Esophagus (tissue), 2 donors: Measurements from ENCODE around the gene DBI. TPM values are rescaled to one million over a fixed set of nuclear protein-coding genes. Genes with fewer than 3 reads are reported as not detected.

Experiments used
- H3K27ac ChIP-seq, 2 donors: one replicate each; pipeline ENCODE4 v1.5.1; 2013; ENCODE audit warnings: low read depth in 2 of 2, mild to moderate bottlenecking in 2 of 2, inconsistent platforms in 1 of 2, low read length in 1 of 2, moderate library complexity in 1 of 2
- H3K27me3 ChIP-seq, 2 donors: one replicate each; pipeline ENCODE4 v1.6.1; 2013; ENCODE audit warnings: low read length in 2 of 2, control low read depth in 1 of 2, mild to moderate bottlenecking in 1 of 2; ENCODE audit not compliant: insufficient read depth in 2 of 2, control insufficient read depth in 1 of 2
- H3K36me3 ChIP-seq, 2 donors: one replicate each; pipeline ENCODE4 v1.6.1; 2013; ENCODE audit warnings: low read length in 1 of 2; ENCODE audit not compliant: control insufficient read depth in 2 of 2, insufficient read depth in 2 of 2
- H3K4me1 ChIP-seq, 2 donors: one replicate each; pipeline ENCODE4 v1.6.1; 2013; ENCODE audit warnings: low read length in 1 of 2; ENCODE audit not compliant: control insufficient read depth in 2 of 2, insufficient read depth in 2 of 2
- H3K4me3 ChIP-seq, 2 donors: one replicate each; pipeline ENCODE4 v1.5.1; 2013; ENCODE audit warnings: low read length in 2 of 2, mild to moderate bottlenecking in 2 of 2, low read depth in 1 of 2, moderate library complexity in 1 of 2
- H3K9me3 ChIP-seq, 2 donors: one replicate each; pipeline ENCODE4 v1.6.1; 2013; ENCODE audit warnings: mild to moderate bottlenecking in 2 of 2, low read depth in 1 of 2, low read length in 1 of 2, moderate library complexity in 1 of 2; ENCODE audit not compliant: control insufficient read depth in 2 of 2, insufficient read depth in 1 of 2
- WGBS, 2 donors: extraction: QIAGEN DNeasy Blood & Tissue Kit; methylation state at CpG; one replicate each; pipeline ENCODE4 v1.1.7; 2013; 5-methylcytosine and 5-hydroxymethylcytosine counted together
- polyA plus RNA-seq, 2 donors: library from polyadenylated mRNA; stranded (reverse); fragments of 200-250 nt; gene quantifications; one replicate each; pipeline ENCODE4 v1.2.3, GENCODE V29; 2013
- donor health status: healthy with polysubstance abuse.
- donor health status: Bipolar disorder and iron deficiency.

DBI gene
- polyA plus RNA-seq, 2 donors = 823 to 1,063 TPM

DNA sequence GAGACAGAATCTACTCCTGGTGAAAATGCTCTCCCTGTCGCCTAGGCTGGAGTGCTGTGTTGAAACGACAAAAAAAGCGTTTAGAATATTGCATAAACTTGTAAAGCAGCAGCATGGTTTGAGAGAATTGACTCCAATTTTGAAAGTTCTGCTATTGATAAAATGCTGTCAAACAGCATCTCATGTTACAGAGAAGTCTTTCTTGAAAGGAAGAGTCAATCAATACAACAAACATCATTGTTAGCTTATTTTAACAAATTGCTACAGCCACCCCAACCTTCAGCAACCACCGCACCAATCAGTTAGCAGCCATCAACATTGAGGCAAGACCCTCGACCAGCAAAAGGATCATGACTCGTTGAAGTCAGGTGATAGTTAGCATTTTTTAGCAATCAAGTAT, 7.0 kb upstream of the DBI start:
- 86 to 88% methylated on average over 6 of the region's 6 CpGs for WGBS, 2 donors
- H3K4me1 ChIP-seq = no peaks in the 10 kb centered on the region
- H3K9me3 ChIP-seq = no peaks in the 10 kb centered on the region
- H3K4me3 ChIP-seq = no peak overlapping the region
- H3K27me3 ChIP-seq = no peaks in the 10 kb centered on the region
- no peaks in the 10 kb centered on the region for H3K36me3 ChIP-seq
- H3K27ac ChIP-seq = no peak overlapping the region

DNA sequence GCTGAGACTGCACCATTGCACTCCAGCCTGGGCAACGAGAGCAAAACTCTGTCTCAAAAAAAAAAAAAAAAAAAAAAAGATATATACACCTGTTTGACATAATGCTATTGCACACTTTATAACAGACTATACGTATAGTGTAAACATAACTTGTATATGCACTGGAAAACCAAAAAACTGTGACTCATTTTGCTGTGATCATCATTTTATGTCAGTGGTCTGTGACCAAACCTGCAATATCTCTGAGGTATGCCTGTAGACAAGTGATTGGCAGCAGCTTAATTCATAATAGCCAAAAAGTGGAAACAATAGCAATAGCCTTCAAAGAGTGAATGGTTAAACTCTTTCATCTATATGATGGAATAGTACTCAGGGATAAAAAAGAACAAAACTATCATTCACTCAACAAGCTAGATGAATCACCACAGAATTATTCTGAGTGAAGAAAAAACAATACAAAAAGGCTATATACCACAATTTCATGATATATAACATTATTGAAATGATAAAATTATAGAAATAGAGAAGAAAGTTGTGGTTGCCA, 6.3 kb upstream of the DBI start:
- no peaks in the 10 kb centered on the region for H3K27me3 ChIP-seq
- no peaks in the 10 kb centered on the region for H3K4me1 ChIP-seq
- H3K36me3 ChIP-seq = no peaks in the 10 kb centered on the region
- no peak overlapping the region for H3K4me3 ChIP-seq
- H3K27ac ChIP-seq = no peak overlapping the region
- H3K9me3 ChIP-seq = no peaks in the 10 kb centered on the region
- 92 to 100% methylated on average over 2 of the region's 2 CpGs for WGBS, 2 donors

DNA sequence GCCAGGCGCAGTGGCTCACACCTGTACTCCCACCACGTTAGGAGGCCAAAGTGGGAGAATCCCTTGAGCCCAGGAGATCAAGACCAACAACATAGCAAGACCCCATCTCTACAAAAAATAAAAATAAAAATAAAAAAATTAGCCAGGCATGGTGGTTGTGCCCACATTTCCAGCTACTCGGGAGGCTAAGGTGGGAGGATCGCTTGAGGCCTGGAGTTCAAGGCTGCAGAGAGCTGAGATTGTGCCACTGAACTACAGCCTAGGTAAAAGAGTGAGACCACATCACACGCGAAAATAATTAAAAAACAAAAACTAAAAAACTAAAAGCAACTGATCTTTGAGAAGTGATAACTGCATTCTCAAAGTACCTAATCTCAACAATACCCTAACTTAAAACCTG, 2.0 kb upstream of the DBI start:
- Histone ChIP-seq H3K36me3 (peaks cover 0 to 10% of the 10 kb centered on the region in 2 donors), H3K27ac (no peak overlapping the region), H3K4me1 (peaks cover 6 to 9% of the 10 kb centered on the region in 2 donors), H3K27me3 (no peaks in the 10 kb centered on the region), H3K9me3 (no peaks in the 10 kb centered on the region), H3K4me3 (no peak overlapping the region)
- WGBS, 2 donors = 91 to 93% methylated on average over 6 of the region's 6 CpGs

DNA sequence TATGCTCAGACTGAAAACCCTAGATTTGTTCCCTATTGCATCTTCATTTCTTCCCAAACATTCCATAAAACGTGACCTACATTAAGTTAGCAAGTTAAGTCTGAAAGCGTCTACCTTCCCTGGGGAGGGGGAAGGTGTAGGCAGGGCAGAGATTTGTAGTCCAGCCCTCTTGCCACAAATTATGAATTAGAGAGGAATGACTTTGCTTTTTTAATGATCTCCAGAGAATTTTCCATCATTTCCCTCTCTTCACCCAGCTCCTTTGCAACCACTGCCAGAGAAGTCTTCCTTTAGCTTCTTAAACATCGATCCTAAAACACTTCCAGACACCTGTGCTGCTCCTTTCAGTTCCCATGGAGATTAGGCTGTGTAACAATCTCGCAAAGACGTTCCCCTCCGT, 1.3 kb upstream of the DBI start:
- H3K4me3 ChIP-seq = peak overlapping the region; percentile 8 to 70
- H3K4me1 ChIP-seq = peaks cover 6 to 9% of the 10 kb centered on the region in 2 donors
- peaks cover 0 to 11% of the 10 kb centered on the region in 2 donors for H3K36me3 ChIP-seq
- H3K27ac ChIP-seq = peak overlapping the region in 1 of 2 donors; percentile 42
- WGBS, 2 donors = 45 to 47% methylated on average over 6 of the region's 6 CpGs
- no peaks in the 10 kb centered on the region for H3K27me3 ChIP-seq
- no peaks in the 10 kb centered on the region for H3K9me3 ChIP-seq

DNA sequence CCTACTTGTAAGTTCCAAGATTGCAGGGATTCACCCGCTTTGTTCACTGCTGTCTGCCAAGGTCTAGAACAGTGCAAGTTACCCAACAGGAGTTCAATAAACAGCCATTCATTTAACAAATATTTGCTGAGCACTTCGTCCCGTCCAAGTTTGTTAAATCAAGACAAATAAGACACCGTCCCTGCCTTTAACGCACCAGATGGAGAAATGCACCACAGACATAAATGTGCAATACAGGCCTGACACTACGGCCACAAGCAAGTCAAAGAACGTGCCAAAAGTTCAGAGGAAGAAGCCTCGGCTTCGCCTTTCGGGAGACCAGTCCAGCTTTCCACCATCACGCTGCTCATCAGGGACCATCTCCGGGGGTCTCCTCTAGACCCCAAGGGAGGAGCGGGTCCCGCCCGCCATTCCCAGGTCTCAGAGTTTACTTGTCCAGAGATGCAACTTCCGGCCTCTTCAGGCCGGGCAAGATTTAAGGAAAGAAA, 572 bp upstream of the DBI start:
- peaks cover 5 to 17% of the 10 kb centered on the region in 2 donors for H3K36me3 ChIP-seq
- H3K4me3 ChIP-seq = peak overlapping the region; percentile 70 to 85
- peaks cover 6 to 9% of the 10 kb centered on the region in 2 donors for H3K4me1 ChIP-seq
- WGBS, 2 donors = 1% methylated on average over 17 of the region's 17 CpGs
- H3K9me3 ChIP-seq = no peaks in the 10 kb centered on the region
- H3K27me3 ChIP-seq = no peaks in the 10 kb centered on the region
- peak overlapping the region; percentile 92 for H3K27ac ChIP-seq

DNA sequence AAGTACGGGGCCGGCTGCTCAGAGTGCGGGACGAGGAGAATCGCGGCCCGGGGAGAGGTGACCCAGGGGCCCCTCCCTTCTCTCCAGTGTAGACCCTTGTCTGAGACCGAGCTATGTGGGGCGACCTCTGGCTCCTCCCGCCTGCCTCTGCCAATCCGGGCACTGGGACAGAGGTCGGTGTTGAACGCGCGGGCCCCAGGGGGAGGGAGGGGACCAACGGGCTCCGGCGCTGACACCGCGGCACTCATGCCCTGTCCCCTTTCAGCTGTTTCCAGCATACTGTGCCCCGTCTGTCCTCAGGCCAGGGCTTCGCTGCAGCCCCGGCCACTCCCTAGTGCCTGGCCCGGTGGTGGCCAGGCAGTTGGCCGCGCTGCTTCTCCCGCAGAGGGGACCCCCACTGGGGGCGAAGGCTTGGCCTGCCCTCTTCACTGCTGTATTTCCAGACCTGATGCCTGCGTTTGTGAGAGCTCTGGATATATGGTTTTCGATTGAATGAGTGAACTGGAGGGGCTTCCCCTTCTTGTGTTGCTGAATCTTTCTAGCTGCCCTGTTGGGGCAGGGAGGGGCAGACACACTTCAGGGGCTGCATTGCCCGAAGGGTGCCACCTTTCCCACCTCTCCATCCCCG, 809 bp downstream of the DBI start:
- WGBS, 2 donors = 5 to 10% methylated on average over 28 to 32 of the region's 32 CpGs
- Histone ChIP-seq H3K36me3 (peaks cover 19 to 27% of the 10 kb centered on the region in 2 donors), H3K27ac (peak overlapping the region; percentile 75 to 92)

DNA sequence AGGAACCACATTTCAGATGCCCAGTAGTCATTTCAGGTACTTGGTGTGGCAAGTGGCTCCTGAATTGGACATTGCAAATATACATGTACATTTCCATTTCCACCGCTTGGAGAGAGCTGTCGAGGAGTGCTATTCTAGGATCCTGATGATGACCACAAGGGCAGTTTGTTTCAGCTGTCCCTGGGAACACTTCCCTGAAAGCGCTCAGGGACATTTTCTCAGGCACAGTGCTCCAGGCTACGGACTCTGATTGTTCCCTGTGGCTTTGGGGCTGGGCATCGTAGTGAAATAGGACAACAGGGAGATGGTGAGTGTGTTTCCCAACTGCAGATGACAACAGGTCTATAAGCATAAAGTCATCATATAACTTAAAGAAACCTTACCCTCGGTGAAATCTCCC, 3.1 kb downstream of the DBI start:
- Histone ChIP-seq H3K4me1 (peaks cover 6 to 9% of the 10 kb centered on the region in 2 donors), H3K9me3 (peaks cover 4% of the 10 kb centered on the region in 2 donors), H3K27ac (no peak overlapping the region), H3K4me3 (no peak overlapping the region), H3K36me3 (peaks cover 27 to 37% of the 10 kb centered on the region in 2 donors), H3K27me3 (no peaks in the 10 kb centered on the region)
- 94 to 97% methylated on average over 6 of the region's 6 CpGs for WGBS, 2 donors

More for the DNA sequence above, 809 bp downstream of the DBI start:
- peak overlapping the region; percentile 70 to 85 for H3K4me3 ChIP-seq
- H3K27me3 ChIP-seq = no peaks in the 10 kb centered on the region
- peaks cover 0 to 1% of the 10 kb centered on the region in 2 donors for H3K9me3 ChIP-seq
- peaks cover 6 to 9% of the 10 kb centered on the region in 2 donors for H3K4me1 ChIP-seq

DNA sequence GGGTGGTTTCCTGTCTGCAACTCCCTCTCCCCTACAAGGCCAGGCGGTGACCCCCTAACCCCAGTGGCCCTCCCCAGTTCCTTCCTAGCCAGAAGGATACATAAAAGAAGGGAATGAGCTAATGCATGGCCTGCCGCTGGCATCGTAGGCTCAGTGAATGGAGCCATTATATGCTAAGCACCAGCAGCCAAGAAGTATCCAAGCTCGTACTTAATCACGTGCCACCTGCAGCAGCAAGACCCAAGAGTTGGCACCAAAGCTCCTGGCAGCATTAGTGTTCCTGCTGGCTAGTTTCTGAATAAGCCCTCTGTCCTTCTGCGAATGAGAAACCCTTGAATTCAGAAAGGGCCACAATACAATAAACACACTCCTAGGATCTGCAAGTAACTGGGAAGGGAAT, 4.3 kb downstream of the DBI start:
- peaks cover 27 to 37% of the 10 kb centered on the region in 2 donors for H3K36me3 ChIP-seq
- 85 to 94% methylated on average over 6 of the region's 6 CpGs for WGBS, 2 donors
- H3K9me3 ChIP-seq = peaks cover 4% of the 10 kb centered on the region in 2 donors
- H3K4me3 ChIP-seq = no peak overlapping the region
- H3K27ac ChIP-seq = no peak overlapping the region
- H3K27me3 ChIP-seq = no peaks in the 10 kb centered on the region
- peaks cover 6 to 7% of the 10 kb centered on the region in 2 donors for H3K4me1 ChIP-seq

DNA sequence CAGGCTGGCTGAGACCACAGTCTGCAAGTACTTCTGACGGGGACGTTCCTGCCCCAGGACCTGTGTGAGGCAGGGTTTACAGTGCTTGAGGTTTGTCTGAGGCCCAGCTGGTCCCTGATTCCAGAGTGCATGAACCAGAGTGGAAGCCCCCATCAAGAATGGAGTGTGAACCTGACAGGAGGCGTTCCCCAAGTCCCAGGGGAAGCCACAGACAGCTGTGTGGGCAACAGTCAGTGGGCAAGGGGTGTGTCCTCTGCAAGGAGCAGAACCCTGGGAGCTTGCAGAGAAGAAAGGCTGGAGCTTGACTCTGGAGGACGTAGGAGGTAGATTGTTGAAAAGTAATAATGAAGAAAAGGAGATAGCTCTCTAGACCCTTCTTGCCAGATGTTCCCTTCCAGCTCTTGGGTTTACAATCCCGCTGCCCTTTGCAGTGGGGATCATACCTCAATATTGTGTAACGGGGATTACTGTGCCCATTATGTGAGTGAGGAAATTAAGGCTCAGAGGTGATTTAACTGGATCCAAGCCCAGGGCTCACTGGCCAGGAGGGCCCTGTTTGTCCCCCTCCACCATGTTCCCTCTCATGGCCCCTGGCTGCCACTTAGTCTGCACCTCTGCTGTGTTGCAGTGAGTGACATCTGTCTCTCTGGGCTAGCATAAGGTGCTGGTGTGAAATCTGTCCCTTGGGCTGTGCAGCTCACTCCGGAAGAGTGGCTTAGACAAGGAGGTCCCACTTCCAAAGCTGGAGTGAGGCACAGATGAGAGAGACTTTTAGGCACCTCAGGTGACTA, 6.2 kb downstream of the DBI start:
- Histone ChIP-seq H3K36me3 (peaks cover 27 to 37% of the 10 kb centered on the region in 2 donors), H3K4me3 (no peak overlapping the region), H3K4me1 (peaks cover 5 to 7% of the 10 kb centered on the region in 2 donors), H3K9me3 (peaks cover 4% of the 10 kb centered on the region in 2 donors), H3K27ac (no peak overlapping the region), H3K27me3 (no peaks in the 10 kb centered on the region)
- WGBS, 2 donors = 94 to 97% methylated on average over 7 of the region's 7 CpGs
